HG03066 (cell line): ENCODE measurements around the gene CDH6.

ENCODE experiments used
- ATAC-seq: cut with Tn5 transposase; IDR thresholded peaks from one replicate; pipeline ENCODE4 v1.9.1; 2021; ENCODE audit warnings: low read depth; ENCODE audit not compliant: unreplicated experiment

CDH6 gene

DNA sequence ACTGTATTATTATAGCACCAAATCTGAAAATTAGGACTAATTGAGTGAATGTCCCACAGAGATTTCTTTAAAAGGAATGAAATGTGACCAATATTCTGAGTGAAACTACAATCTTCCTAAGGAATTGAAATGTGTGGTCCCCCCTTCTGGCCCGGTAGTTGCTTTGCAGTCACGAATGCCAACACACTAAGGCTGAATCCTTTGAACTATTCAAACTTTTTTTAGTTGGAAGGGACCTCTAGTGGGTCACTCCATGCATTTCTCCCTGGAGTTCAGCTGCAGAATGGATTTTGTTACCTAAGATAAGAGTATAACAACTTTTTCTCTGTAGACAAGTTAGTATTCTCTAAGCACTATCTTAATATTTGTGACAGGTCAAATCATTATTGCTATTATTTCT lies 2.8 kb downstream of the CDH6 start:
- ATAC-seq: no peak

DNA sequence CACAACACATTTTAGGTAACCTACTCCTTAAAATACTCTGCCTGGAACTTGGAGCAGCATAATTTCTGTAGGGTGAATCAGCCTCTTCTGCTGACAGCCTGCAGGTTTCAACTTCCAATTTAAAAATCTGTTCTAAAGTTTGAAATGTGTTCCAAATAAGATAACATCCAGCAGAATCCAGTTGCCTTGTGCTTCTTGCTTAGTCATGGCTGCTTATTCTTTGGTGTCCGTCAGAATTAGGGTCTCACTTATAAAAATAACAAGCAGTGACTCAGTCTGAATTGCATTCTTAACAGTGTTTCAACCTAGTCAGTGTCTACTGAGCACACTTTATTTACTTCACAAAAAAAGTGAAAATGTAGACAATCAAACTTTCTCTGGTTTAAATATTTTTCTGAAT lies 3.7 kb downstream of the CDH6 start:
- ATAC-seq: no peak

DNA sequence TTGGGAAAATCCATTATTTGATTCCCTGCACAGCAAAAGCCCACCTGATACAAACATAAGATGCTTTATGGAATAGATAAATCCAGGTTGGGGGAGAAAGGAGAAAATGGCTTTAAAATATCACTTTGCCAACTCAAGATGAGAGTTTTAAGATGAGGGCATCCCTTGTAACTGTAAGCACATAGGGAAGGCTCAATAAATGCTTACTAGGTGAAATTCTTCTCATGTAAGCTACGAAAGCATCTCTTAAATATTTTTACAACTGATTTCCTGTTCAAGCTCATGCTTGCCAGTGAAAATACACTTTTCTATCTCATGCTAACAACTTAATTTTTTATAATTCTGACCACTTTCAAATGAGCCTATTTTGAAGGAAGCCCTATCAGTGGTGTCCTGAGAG lies 11.5 kb downstream of the CDH6 start:
- ATAC-seq: no peak

DNA sequence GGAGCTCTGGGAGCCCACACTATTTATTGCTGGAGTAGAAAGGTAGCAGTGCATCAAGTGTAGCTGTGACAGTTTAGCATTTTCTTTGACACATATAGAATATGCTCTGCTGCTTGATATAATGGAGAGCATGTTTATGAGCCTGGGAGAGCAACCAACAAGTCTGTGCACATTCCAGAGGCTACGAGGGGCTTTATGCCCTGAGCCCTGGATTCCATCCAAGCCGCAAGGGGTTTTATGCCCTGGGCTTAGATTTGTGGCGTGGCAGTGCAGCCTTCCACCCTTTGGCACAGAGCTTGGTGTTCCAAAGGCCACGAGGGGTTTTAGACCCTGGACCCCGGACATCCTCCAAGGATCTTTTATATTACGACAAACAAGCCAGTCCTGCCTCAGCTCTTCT lies 14.6 kb downstream of the CDH6 start:
- ATAC-seq: no peak

DNA sequence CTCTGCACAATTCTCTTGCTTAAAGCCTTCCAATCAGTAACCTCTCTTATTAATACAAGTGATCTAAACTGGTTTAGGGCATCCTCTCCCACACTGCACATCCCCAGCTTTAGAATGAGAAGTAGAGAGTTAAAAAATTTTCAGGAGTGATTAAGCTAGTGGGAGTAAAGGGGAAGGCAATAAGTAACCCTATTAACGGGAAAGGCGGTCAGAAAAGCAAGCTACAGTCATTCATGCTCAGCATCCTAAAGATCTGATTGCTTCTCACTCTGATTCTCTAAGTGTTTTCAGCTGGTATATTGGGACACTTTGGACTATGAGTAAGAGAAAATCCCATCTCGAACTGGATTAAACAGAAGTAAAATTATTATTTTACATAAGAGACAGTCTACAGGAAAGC lies 15.8 kb downstream of the CDH6 start:
- no peak for ATAC-seq

DNA sequence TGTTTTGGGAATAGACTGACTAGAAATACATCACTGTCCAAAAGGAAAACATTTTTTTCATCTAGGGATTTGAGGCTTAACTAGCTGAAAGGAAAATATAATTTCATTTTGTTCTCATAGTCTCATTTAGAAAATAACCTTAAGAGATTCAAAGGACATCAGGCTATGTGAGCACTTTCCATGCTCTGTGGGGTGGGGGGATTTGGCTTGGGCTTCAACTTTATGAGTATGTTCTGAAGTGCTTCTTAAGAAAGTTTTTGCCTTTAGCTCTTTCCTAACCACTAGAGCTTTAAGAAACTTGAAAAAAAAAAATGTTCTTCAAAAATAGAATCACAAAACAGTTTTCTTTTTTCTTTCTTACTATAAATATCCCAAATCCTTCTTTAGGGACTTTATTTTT lies 17.6 kb downstream of the CDH6 start:
- no peak for ATAC-seq

DNA sequence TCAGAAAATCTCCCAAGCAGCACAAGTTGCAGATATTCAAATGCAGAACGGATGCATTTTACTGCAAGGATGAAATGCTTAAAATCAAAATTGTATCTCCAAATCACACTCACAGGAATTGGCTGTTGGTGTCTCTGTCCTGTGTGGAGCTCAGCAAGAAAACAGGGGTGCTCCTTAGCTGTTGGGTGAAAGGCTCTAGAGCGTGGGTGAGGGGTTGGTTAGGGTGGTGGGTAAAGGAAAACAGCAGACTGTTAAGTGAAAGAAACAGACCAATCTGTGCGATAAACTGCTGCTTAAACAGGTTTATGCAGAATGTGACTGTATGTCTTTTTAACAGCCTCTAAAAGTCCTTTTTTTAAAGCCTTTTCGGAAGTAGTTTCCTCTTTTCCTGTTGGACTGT lies 19.8 kb downstream of the CDH6 start:
- no peak for ATAC-seq

DNA sequence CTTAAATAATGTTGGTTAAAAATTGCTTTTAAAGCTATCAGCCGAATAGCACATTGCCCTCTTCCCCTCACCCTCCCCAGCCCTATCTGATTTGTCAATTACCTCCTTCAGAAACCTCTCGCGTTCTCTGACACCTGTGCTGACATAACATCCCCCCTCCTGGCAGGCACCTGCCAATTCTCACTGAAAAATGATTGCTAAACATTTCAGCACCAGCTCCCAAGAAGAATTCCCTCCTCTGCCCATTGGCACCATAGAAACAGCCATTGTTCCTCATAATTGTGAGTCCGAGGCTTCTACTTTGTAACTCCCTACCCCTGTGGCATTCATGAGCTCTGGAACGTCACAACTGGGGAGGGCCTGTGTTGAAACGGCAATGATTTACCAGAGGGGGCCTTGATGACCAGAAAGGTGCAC lies 20.2 kb downstream of the CDH6 start:
- ATAC-seq: no peak

DNA sequence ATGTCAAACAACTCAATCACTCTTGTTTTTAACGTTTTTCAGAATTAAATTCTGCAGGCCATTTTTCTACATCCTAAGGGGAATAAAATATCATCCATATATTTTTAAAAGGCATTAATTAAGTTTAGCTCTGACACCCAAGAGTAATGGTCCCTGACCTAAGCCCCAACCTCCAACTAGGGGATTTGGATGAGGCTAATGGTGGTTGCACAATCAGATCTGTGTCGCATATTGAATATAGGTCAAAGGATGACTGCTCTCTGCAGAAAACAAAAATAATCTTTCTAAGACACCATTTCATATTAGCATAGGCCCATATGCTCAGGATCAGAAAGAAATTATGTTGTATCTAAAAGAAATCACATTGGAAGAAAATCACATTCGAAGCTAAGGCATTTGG lies 20.7 kb downstream of the CDH6 start:
- no peak for ATAC-seq

DNA sequence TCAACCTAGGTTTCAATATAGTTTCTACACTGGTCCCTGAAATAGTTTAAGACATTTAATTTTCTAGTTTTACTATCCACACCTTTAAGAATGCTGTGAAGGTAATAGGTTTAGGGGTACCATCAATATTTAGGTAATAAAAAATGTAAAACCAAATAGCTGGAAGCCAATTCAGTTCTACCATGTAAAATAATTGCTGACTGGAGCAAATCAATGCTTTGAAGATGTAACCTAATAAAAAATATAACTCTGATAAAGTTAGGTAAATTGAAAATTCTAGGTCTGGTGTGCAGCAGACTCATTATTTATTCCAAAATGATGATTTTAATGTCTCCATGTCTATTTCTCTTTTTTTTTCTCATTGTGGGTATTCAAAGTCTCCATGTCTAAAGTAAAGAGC lies 21.8 kb downstream of the CDH6 start:
- no peak for ATAC-seq

DNA sequence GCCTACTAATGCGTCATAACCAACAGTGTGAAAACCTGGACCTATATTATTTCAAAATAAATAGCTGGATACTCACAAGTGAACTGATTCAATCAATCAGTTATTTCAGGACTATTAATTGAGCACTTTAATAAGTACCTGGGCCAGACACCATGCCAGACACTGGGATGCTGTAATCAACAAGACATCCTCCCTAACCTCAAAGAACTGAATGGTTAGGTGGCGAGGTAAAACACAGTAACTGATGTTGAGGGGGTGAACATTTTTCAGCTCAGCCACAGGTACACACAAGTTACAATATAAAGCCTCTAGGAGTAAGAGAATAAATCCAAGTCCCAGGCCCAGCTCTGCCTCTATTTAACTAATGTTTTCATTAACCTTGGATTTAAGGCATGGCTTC lies 24.0 kb downstream of the CDH6 start:
- ATAC-seq: no peak

DNA sequence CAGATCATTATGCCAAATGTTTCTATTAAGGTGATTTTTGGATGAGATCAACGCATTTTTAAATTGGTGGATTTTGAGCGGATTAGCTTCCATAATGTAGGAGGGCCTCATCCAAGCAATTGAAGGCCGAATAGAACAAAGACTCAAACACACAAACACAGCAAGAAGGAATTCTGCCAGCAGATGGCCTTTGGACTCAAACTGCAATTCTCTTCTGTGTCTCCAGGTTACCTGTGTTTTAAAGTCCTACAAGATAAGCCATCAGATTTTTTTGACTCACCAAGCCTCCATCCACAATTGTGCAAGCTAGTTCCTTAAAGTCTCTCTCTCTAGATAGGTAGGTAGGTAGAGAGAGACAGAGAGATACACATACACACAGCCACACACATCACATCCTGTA lies 25.5 kb downstream of the CDH6 start:
- no peak for ATAC-seq

DNA sequence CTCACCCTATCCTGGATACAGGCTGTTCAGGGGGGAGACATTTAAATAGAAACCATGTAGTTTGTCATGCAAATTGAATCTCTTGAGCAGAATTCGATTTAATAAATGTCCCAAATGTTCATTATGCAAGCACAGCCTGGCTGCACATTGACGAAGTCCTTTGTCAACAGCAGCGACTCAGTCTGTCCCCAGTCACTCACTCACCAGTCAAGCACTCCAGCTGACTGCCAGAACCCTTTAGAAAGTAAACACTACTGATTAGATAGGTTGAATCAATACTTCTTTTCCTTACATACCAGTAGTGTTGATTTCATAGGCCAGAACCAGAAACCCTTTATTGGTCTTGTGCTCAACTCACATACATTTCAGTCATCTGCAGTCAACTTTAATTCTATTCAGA lies 27.5 kb downstream of the CDH6 start:
- ATAC-seq: no peak

DNA sequence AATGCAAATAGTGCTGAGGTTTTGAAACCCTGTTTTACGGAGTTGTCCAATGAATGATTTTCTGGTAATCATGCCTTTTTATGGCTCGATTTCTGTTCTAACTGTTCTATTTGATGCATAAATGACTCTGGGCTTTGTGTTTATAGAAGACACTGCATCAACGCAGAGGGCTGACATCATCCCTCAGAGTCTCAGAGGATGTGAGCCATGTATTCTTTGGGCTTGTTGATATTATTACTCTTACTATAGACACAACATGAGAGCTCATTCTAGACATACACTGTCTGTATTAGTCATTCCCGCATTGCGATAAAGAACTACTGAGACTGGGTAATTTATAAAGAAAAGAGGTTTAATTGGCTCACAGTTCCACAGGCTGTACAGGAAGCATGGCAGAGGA lies 31.6 kb downstream of the CDH6 start:
- no peak for ATAC-seq

DNA sequence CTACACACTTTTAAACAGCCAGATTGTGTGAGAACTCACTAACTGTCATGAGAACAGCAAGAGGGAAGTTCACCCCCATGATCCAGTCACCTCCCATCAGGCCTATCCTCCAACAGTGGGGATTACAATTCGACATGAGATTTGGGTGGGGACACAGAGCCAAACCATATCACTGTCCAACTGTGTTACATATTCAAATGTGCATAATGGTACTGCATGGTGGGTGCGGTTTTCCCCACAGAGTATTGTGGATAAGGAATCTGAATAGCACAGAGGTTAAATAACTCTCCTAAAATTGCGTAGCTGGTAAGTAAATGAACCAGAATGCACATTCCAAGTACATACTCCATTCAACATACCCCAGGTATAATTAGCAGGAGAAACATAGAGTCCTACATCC lies 32.1 kb downstream of the CDH6 start:
- no peak for ATAC-seq

DNA sequence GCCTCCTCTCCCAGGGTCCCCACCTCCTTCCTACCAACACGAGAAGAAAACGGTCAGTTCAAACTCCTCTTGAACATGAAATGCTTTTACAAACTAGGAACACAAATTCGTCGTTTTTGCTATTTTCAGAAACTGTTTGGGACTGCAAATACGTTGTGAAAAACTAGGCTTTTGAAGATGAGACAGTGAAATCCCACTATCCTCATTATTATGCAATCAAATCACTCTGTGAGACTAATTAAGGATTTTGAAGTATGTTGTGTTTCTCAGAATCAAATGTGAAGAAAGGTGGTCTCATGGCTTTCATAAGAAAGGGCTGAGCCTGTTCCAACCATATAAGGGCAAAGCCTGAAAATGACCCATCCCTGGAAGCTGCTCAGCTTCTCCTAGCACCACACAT lies 33.2 kb downstream of the CDH6 start:
- ATAC-seq: no peak

DNA sequence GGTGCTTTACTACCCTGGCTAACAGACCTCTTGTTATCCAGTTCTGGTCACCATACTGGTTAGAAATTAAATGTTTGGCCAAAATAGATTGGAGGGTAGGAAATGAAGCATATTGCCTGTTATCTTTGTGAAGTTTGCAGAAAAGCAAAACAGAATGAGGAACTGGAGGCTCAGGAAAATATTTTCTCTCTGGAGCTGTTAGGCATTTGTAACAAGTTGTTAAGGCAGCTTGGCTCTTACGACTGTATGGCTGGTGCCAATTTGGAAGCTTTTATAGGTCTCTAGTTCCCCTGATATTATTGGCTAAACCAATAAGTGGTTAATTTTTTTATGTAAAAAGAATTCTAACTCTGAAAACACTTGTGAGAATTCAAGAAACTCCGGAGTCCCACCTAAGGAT lies 35.8 kb downstream of the CDH6 start:
- no peak for ATAC-seq

DNA sequence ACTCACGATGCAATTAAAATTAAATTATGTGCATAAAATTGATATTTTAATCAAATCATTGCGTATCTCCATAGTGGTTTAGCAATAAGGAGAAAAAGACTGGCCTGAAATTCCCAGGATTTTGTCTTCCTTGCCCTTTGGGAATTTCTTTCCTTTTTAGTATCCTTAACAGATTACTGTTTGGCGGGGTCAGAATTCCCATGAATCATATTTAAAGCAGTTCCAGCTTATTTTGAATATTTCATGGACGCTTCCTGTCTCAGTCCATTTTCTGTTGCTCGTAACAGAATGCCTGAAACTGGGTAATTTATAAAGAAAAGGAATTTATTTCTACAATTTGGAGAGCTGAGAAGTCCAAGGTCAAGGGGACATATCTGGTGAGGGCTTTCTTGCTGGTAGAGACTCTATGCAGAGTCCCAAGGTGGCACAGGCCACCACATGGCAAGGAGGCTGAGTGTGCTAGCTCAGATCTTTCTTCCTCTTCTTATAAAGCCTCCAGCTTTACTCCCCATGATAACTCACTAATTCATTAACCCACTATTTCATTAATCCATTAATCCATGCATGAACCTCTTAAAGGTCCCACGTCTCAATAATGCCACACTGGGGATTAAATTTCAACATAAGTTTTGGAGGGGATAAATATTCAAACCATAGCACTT lies 37.8 kb downstream of the CDH6 start:
- ATAC-seq: no peak

DNA sequence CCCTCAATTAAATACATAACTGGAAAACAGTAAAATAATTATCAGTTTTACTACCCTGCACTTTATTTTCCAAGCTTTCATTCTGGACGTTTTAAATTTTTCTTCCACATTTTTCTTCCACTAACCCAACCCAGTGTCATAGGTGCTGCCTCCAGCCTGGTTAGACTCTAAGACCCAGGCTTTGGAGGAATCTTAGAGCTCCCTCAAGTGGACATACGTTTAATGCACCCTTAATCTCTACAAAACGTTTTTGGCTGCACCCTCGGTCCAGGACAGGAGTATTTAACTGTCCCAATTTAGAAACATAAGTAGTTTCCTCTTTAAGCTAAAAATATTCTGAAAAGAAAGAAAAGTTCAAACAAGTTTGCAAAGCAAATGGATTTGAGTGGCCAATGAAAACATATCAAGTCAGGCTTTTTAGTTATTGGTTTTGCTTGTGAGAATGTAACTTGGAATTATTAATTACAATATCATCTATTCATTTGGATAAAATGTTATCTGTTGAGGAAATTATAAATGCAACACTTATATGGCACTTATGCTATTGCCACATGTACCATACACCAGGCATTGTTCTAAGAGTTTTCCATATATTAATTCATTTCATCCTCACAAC lies 38.9 kb downstream of the CDH6 start:
- peak; percentile 59 for ATAC-seq

DNA sequence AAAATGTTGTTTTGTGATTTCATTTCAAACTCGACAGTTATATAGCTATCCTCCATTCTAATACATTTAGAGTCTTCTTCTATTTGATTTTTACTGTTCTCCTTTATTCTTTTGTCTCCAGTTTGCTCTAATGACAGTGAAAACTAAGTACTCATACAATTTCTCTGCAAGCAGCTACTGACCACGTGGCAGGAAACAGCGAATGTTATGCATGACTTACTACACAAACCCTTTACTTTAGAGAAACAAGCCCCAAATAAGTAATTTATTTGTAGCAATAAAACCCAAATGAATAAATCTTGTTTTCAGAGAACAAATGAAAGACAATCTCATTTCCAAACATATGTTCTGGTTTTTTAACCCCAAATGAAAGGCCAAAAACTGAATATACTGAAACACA lies 41.9 kb downstream of the CDH6 start:
- no peak for ATAC-seq

DNA sequence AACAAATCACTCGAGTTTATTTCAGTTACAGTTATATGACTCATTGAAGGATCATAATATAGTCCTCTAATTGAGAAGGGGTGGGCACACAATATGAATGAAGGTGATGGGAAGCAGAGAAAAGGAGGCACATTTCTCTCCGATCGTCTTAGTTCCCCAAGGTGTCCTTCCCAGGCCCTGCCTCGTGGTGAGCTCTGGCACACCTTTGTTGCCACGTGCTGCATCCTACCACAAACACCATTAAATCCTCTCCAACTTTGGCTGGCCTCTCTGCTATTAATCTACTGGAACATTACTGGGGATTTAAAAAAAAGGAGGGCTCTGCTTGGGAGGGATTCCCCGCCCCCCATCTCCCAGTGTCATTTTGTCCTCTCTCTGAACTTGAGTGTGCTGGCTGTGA lies 42.9 kb downstream of the CDH6 start:
- no peak for ATAC-seq

DNA sequence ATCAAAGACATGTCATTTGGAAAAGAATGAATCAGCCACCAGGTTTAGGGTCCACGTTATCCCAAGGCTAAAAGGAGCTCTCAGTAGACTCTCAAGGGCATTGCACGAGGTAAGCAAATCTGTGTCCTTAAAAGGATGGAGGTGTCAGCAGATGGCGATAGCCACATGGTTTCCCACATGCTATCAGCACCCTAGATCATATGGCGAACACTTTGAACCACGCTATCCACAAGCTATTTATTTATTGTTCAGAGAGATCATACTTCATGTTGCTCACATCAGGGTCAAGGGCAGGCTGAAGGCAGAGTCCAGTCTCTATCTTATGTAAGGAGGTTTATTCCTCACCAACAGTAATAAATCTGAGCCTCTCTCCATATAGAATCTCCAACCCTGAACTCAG lies 43.7 kb downstream of the CDH6 start:
- no peak for ATAC-seq

DNA sequence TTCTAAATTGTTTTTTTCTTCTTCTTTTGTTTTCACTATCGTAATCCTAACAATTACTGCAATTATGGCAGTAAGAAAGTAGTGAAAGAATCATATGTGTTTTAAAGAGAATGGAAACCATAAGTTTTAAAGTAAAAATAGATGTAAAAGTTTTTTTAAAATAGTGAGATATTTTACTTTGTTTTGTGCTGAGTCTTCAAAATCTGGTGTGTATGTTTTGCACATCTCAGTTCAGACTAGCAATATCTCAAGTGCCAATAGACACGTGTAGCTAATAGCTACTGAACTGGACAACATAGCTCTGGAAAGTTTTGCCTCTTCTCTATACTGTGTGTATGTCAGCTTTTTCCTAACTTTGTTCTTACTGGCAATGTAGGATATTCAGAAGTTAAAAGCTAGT lies 45.0 kb downstream of the CDH6 start:
- no peak for ATAC-seq
